GM18498 (cell line): ENCODE results near the gene METAP1D.
"Not testable (repeated sequence)": the region's sequence is repeated elsewhere in the genome, so short reads cannot be mapped to it uniquely, and the experiment has no call there.

Source experiments
- ATAC-seq: cut with Tn5 transposase; IDR thresholded peaks from one replicate; pipeline ENCODE4 v1.9.1; 2021; ENCODE audit warnings: mild to moderate bottlenecking, moderate library complexity; ENCODE audit not compliant: unreplicated experiment

Gene METAP1D

DNA sequence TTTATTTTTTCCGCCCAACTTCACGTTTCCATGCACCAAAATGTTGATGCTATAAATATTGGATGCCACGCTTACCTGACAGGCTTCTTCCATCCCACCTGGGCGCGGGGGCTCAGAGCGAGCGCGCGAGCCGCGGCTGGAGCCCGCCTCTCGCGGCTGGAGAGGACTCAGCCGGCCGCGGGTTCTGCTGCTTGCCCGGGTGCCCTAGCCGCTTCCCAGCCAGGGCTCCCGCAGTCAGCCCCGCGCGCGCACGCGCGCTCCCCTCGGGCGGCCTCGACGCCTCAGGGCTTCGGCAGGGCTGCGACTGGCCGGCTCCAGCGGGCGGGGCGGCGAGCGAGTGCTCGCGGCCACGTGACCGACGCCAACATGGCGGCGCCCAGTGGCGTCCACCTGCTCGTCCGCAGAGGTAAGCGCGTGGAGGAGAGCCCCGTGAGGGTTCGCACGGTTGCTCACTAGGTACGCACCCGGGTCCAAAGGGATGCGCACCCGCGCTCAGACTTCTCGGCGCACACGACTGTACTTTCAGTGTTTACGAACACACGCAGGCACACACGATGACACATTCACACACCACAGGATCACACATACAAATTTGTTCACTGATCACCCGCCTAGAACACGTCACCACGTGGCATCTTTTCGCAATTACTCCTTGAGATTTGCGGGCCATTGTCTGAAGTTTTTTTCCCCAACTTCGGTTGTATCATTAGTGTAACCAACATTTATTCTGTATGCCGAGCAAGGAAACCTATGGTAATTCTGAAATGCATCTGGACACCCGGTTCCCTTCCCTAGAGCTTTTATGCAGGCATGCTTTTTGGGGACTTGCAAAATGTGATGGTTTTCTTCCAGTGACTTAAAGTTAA lies at the start of gene METAP1D:
Gene METAP1D (plus strand): TSS at position 350 of the 866 bp plus-strand sequence. CDS start 17 bp downstream, at position 367.
- peak; percentile 97 for ATAC-seq

GRCh38 chr2:171952276-171952675 lies 47.5 kb upstream of the METAP1D start:
- ATAC-seq: no peak

GRCh38 chr2:171952748-171953147 lies 47.0 kb upstream of the METAP1D start:
- ATAC-seq: no peak

DNA sequence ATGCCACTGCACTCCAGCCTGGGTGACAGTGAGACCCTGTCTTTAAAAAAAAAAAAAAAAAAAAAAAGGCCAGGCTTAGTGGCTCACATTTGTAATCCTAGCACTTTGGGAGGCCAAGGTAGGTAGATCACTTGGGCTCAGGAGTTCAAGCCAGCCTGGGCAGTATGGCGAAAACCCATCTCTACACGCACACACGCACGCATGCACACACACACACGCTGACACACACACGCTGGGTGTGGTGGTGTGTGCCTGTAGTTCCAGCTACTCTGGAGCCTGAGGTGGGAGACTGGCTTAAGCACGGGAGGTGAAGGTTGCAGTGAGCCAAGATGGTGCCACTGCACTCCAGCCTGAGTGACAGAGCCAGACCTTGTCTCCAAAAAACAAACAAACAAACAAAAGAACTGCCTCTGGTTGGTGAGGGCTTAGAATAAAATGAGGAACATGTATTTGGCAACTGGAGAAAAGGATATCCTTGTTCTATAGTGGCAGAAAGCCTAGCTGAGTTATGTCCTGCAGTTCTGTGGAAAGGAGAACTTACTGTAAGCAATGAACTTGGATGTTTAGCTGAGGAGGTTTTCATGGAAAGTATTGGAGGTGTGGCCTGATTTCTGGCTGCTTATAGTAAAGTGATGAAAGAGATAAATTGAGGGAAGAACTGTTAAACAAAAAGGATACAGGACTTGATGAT lies 43.5 kb upstream of the METAP1D start:
- ATAC-seq: no peak

GRCh38 chr2:171957061-171957460 lies 42.7 kb upstream of the METAP1D start:
- no peak for ATAC-seq

- no peak for ATAC-seq
These were observed 41.3 kb upstream of the METAP1D start for GRCh38 chr2:171958475-171958874.

GRCh38 chr2:171959998-171960397 lies 39.8 kb upstream of the METAP1D start:
- ATAC-seq: no peak

DNA sequence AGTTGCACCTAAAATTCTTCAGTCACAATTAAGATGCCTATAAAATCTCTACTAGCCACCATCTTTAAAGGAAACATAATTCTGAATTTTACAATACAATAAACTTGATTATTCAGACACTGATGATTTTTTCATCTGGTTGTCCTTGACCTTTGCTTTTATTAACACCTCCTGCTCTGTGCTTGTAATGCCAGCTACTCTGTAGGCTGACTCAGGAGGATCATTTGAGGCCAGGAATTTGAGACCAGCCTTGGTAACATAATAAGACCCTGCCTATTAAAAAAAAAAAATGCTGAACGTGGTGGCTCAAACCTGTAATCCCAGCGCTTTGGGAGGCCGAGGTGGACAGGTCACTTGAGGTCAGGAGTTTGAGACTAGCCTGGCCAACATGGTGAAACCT lies 39.2 kb upstream of the METAP1D start:
- no peak for ATAC-seq

- no peak for ATAC-seq
These were observed 36.6 kb upstream of the METAP1D start for GRCh38 chr2:171963198-171963597.

- ATAC-seq: no peak
These were observed 35.4 kb upstream of the METAP1D start for GRCh38 chr2:171964308-171964707.

- ATAC-seq: no peak
These were observed 34.5 kb upstream of the METAP1D start for GRCh38 chr2:171965238-171965637.

DNA sequence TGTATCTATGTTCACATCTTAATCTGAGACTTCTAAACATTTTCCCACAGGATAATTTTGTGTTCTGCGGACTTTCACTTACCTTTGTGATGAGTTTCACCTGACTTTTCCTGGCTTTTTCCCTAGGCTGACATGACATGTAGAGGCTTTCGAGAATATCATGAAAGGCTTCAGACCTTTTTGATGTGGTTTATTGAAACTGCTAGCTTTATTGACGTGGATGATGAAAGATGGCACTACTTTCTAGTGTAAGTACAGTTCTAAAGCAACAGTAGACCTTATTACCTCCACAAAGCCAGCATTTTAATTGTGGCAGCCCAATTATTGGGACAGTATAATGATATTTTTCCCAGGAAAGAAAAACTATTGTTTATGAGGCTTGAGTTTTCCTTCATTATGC lies 34.1 kb upstream of the METAP1D start:
- ATAC-seq: no peak

DNA sequence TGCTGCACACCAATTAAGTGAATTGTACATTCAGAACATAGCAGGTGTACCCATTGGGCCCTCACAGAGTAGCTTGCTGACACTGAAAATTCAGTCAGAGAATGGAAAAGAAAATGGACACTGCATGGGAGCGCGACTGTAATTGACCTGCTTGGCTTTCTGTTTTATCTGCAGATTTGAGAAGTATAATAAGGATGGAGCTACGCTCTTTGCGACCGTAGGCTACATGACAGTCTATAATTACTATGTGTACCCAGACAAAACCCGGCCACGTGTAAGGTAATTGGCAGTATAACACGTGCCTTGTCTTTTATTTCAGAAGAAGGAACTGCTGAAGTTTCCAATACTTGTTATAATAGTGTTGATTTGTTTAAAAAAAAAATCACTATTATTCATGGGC lies 33.5 kb upstream of the METAP1D start:
- no peak for ATAC-seq

- no peak for ATAC-seq
These were observed 33.1 kb upstream of the METAP1D start for GRCh38 chr2:171966688-171967087.

DNA sequence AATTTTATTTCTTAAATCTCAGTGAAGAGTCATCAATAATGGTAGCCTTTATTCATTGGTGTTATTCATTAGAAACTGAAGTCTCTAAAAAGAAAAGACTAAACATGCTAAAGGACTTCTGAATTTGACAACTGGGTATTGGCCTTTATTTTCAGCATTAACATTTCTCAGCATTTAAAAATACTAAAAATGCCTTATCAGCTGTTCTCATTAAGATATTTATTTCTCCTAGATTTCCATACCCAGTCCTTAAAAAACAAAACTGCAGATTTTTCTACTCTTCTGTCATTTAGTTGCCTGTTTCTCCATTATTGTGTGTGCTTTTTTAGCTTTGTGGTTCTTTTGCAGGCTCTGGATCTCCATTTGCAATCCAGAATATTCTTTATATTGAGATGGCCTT lies 31.2 kb upstream of the METAP1D start:
- ATAC-seq: no peak

DNA sequence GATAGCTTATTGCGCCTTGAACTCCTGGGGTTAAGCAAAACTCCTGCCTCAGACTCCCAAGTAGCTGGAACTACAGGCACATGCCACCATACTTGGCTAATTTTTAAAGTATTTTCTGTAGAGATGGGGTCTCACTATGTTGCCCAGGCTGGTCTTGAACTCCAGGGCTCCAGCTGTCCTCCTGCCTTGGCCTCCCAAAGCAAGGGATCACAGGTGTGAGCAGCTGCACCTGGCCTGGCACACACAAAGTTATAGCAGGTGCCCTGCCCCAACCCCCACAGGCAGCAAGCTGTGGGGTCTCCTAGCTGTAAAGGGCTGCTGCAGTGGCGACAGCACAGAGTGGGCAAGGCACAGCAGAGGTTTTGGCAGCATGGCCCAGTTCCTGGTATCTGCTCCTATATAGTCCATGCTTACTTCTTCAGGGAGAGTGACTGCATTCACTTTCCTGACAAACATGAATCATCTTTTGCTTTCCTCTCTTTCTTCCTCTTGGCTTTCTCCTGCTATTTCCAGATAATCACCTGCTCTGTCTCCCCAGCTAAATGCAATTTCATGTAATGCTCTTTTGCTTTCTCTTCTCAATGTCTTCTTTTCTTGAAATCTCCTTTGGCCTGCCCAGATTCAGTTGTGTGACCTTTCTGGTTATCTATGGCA lies 27.3 kb upstream of the METAP1D start:
- no peak for ATAC-seq

DNA sequence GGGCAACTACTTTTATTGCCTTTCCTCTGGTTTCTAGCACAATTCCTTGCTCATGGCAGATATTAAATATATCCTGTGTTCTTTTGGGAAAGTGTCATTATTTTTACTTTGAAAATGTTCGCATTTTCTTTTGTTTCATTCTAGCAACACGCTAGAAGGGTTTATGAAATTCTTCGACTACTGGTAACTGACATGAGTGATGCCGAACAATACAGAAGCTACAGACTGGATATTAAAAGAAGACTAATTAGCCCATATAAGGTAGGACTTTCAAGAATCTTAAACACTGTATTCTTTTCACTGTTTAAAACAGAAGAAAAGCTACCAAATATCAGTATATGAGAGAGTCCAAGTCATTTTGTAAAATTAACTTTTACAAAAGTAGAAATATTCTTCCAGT lies 20.6 kb upstream of the METAP1D start:
- no peak for ATAC-seq

GRCh38 chr2:171983924-171984323 lies 15.8 kb upstream of the METAP1D start:
- not testable (repeated sequence) for ATAC-seq

GRCh38 chr2:171985076-171985475 lies 14.7 kb upstream of the METAP1D start:
- no peak for ATAC-seq

GRCh38 chr2:171986778-171987177 lies 13.0 kb upstream of the METAP1D start:
- no peak for ATAC-seq

DNA sequence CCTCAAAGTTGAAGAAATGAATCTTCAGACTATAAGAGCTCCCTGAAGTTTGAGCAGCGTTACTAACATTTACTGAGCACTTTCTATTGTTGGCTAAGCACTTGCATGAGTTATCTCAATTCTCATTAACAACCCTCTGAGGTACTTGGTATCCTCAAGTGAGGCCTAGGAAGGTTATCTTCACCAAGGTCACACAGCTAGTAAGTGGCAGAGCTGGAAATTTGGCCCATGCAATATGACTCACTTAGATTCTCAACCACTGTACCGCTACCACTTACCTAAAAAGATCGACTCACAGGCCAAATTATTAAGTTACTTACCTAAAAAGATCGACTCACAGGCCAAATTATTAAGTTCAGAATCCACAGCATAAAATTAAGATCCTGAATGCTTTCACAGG lies 8.7 kb upstream of the METAP1D start:
- ATAC-seq: no peak

GRCh38 chr2:171995586-171995985 lies 4.2 kb upstream of the METAP1D start:
- ATAC-seq: no peak
